Middle frontal gyrus (tissue), 1 donor: ENCODE data around the gene CRADD.

Experiments used
- DNase-seq: peaks from one replicate; pipeline ENCODE4 v3.0.0-alpha.2; 2015; ENCODE audit warnings: low spot score; ENCODE audit errors: extremely low spot score

CRADD gene

DNA sequence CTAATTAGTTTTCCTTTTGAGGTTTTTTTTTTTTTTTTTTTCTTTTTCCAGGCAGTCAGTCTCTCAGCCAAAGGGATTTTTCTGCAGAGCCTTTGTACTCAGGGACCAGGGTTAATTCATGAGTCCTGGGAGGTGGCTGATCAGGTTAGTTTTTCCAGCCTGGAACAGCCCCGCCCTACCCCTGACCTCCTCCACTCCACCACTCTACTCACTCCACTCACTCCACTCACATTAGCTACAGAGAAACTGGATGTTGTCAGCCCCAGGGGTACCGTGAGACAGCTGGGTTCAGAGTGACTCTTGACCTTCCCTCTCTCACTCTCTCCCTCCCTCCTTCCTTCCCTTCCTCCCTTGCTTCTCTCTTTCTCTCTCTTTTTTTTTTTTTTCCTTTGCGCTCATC is 161.0 kb downstream of the CRADD start:
- no peak for DNase-seq

GRCh38 chr12:93839064-93839463 is 161.9 kb downstream of the CRADD start:
- no peak for DNase-seq

DNA sequence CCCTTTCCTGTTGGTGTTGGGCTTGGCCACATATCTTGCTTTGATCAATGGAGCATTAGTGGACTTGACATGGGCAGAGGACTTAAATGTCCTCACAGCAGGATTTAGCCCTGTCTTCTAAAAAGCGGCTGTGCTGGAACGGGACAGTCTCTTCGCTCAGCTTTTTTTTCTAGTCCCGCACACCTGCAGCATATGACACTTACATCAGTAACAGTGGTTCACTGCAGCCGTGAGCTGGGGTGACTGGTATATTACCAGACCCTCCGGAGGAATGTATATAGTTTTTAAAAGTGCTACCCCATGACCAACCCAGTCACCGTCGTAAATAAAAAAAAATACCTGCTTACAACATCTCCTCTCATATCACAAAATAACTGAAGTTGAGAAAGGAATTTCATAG is 164.5 kb downstream of the CRADD start:
- DNase-seq = no peak

- DNase-seq = no peak
Observed at GRCh38 chr12:93844164-93844784, 167.1 kb downstream of the CRADD start.

DNA sequence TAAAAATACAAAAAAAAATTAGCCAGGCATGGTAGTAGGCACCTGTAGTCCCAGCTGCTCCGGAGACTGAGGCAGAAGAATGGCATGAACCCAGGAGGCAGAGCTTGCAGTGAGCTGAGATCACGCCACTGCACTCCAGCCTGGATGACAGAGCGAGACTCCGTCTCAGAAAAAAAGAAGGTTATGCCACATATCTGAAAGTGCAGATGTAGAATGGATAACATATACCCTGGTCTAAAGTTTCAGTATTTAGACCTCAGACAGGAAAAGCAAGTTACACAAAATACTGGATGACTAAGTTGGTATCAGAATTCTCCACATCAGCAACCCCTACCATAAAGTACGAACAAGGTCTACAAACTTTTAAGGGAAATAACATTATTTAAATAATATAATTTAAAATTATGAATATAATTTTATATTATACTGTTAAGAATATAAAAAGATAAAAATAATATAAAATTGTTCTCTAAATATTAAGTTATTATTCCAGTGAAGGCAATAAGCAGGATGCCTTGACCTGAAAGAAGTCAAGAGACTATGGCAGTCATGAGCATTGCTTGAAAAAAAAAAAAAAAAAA is 169.9 kb downstream of the CRADD start:
- DNase-seq = no peak

DNA sequence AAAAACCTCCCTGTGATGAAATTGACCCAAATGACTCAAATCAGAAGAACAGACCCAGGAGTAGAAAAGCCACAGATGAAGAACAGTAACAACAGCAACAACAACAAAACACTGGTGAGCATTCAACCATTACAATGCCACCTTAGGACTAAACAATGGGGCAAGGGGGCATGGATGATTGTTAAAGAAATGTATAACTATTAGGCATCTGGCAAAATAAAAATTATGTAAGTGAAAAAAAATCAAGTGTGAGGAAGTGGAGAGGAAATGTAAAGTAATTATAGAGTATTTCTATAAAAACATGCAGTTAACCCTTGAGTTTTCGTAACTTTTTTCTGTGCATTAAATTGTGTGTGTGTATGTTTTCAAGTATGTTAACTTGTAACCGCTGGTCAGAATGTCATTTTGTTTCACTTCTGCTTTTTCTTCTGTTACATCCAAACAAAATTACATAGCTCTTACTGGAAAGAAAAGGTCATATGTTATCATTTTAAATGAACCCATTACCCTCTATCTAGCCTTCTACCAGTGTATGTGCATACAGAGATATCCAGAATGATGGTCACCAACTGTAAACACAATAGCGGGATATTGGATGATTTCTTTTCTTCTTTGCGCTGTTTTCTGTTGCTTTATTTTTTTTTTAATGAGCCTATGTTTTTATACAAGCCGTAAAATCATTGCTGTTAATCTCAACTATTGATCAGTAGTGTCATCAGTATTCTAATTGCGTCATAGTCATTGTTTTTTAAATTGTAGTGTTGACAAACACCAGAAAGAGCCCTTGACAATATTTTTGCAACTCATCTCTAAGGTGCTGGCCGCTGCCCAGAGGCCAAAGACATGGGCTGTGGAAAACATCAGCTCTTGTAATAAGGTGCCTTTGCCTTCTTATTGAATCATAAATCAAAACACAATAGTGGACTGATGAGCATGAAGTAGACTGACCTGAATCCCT is 170.6 kb downstream of the CRADD start:
- no peak for DNase-seq

GRCh38 chr12:93848523-93849101 is 171.4 kb downstream of the CRADD start:
- no peak for DNase-seq

- DNase-seq = no peak
Observed at GRCh38 chr12:93849946-93850345, 172.8 kb downstream of the CRADD start.

- no peak for DNase-seq
Observed at GRCh38 chr12:93850481-93851256, 173.5 kb downstream of the CRADD start.

DNA sequence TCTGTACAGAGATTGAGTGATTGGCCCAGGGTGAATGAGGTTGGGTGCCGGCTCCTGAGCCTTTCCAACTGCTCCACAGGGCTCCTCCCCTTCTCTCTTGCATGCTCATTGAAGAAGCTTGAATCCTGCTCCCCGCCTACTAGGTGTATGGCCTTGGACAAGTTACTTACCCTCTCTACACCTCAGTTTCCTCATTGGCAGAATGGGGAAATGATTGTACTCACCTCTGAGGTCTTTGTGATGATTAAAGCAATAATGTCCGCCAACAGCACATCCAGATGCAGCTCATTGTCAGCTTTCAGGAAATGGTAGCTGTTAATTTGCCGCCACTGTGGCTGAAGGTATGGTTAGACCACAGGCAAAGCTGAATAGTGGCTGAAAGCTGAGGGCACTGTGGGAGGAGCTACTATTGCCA is 174.1 kb downstream of the CRADD start:
- no peak for DNase-seq

DNA sequence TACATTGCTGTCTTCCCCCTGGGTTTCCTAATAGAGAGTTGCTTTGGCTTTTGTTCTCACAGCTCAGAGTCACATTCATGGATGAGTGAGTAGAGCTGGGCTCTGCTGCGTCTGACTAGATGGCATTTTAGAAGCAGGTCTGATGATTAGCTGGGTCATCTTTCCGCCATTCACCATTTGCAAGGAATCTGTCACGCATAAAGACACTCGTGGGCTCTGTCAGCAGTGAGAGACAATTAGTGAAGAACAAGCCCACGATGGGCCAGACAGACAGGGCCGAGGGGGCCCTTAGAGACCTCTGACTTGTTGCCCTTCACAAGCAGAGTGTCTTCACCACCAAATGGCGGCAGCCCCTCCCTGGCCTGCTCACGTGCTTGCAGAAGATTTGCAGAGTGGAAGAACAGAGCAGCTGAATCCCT is 175.0 kb downstream of the CRADD start:
- DNase-seq = no peak

GRCh38 chr12:93853698-93854478 is 176.7 kb downstream of the CRADD start:
- no peak for DNase-seq

- DNase-seq = no peak
Observed at GRCh38 chr12:93855261-93855660, 178.1 kb downstream of the CRADD start.

DNA sequence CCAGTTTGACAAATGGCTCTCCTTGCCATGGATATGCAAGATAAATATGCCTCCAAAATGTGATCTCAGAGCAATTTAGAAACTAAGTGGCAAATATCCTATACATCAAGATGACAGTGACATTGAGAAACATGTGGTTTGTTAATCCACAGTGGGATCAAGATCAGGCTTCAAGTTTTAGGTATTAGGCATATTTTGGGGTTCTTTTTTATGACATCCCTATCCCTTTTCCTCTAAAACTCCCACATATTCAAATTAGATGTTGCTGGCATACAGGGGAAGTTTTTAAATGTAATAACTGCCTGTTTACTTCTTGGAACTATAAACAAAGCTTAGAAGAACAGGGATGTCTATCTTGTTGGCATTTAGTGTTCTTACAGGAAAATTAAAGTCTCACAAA is 179.4 kb downstream of the CRADD start:
- DNase-seq = no peak

GRCh38 chr12:93857279-93857938 is 180.2 kb downstream of the CRADD start:
- no peak for DNase-seq

DNA sequence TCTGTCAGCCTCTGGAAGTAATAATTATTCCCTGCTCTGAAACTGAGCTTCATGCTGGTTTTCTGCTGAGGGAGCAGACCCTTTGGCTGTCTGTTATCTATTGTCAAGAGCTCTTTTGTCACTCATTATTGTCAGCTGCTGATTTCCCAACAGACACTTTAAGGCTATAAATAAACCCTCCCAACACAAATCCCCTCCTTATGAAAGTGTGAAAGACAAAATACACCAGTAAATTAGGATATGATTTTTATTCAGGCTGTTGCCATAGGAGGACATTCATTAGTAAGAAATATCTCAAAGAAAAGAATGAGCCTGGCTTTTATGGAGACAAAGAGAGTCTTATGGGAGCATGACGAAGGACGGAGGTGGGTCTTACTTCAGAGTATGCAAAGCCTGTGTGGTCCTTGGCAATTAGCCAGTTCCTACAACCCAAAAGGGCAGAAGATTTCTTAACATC is 180.8 kb downstream of the CRADD start:
- no peak for DNase-seq

DNA sequence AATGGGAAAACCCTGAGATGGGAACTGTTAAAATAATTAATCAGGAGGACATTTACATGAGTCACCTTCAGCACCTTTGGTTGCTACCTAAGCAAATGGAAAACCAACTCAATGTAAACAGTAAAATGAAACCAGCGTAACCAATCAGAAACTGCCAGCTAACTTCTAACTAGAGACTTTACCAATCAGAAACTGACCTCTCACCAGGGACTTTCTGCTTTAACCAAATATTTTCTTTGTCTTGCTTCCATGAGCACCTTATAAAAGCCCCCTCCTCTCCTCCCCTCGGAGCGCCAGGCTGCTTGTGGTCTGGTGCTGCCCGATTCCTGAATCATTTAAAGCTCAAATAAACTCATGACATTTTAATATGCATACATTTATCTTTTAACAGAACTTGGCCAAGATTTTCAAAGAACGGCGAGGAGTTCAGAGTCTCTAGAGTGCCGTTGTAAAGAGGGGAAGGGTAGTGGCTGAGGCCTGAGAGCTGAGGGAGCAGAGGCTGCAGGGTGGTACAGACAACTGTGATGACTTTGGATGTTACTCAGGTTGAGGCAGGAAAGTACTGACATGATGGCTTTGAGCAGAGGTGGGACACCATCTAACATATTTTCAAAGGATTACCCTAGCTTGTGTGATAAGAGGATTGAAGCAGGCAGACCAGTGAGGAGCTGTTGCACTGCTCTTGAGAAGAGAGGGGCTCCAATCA is 183.6 kb downstream of the CRADD start:
- no peak for DNase-seq

GRCh38 chr12:93862424-93862823 is 185.2 kb downstream of the CRADD start:
- no peak for DNase-seq

- no peak for DNase-seq
Observed at GRCh38 chr12:93865751-93866150, 188.6 kb downstream of the CRADD start.
